Stimulated activated naive B cell treated with anti-CD40 and anti-IgM and Interleukin-4, amounts not matched to agents 10 μg/mL and 1 μg/mL and 100 μg/mL, for 72 hours (primary cell): ENCODE measurements around the gene PTPN6.

ENCODE experiments used
- ATAC-seq, 2 donors: fragments of 150-1000 bp; cut with Tn5 transposase; replicated peaks; 2 replicates each; pipeline ENCODE4 v1.10.0; 2021; ENCODE audit warnings: moderate library complexity in 1 of 2
- DNase-seq: peaks from one replicate; pipeline ENCODE4 v3.0.0; 2021
- H3K27ac Mint-ChIP-seq: one replicate; pipeline ENCODE4 v1.8.0; 2022; ENCODE audit warnings: mild to moderate bottlenecking, mixed read lengths
- H3K27me3 Mint-ChIP-seq, 2 donors: one replicate each; pipeline ENCODE4 v1.8.0; 2022; ENCODE audit warnings: mixed read lengths in 2 of 2
- H3K36me3 Mint-ChIP-seq, 2 donors: one replicate each; pipeline ENCODE4 v1.8.0; 2022; ENCODE audit warnings: mixed read lengths in 2 of 2, mild to moderate bottlenecking in 1 of 2
- H3K4me1 Mint-ChIP-seq, 2 donors: one replicate each; pipeline ENCODE4 v1.8.0; 2022; ENCODE audit warnings: mixed read lengths in 2 of 2, mild to moderate bottlenecking in 1 of 2
- H3K4me3 Mint-ChIP-seq, 2 donors: one replicate each; pipeline ENCODE4 v1.8.0; 2022; ENCODE audit warnings: mild to moderate bottlenecking in 2 of 2, mixed read lengths in 2 of 2, moderate library complexity in 1 of 2
- H3K9me3 Mint-ChIP-seq, 2 donors: one replicate each; pipeline ENCODE4 v1.8.0; 2022; ENCODE audit warnings: mixed read lengths in 2 of 2, mild to moderate bottlenecking in 1 of 2

The PTPN6 gene

DNA sequence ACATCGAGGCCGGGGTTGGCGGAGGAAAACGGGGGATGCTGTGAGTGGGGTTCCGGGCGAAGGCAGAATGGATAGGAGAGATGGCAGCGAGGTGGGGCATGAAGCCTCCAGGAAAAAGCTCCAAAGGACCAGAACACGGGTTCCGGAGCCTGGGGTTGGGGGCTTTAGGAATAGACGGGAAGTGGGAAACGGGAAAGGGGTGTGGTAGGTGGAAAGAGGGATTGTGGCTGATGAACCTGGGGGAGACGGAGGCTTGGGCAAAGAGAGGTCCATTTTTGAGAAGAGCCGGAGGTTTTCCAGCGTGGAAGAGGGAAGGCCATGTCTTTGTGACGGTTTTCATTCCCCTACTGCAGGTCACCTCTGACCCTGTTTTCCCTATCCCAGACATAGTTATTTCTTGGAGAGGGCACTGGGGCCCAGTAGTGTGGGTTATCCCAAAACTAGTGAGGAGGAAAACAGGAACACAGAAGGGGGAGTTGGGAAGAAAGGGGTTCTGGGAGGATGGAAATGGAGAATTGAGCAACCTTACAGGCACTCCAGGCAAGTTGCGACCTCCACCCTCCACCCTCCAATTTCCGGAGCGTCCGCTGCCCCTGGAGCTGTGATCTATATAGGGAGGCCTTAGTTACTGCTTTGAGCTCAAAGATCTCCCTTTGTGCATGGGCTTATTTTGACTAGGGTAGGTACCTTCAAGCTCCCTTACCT lies 22.3 kb upstream of the PTPN6 start:
- Mint-ChIP-seq H3K36me3 (peaks cover 3 to 13% of the 10 kb centered on the region in 2 donors), H3K9me3 (no peaks in the 10 kb centered on the region), H3K4me1 (peaks cover 46 to 76% of the 10 kb centered on the region in 2 donors), H3K27ac (peak overlapping the region; percentile 94), H3K27me3 (no peaks in the 10 kb centered on the region), H3K4me3 (peak overlapping the region; percentile 86 to 87)
- ATAC-seq (no peak), DNase-seq (no peak)

DNA sequence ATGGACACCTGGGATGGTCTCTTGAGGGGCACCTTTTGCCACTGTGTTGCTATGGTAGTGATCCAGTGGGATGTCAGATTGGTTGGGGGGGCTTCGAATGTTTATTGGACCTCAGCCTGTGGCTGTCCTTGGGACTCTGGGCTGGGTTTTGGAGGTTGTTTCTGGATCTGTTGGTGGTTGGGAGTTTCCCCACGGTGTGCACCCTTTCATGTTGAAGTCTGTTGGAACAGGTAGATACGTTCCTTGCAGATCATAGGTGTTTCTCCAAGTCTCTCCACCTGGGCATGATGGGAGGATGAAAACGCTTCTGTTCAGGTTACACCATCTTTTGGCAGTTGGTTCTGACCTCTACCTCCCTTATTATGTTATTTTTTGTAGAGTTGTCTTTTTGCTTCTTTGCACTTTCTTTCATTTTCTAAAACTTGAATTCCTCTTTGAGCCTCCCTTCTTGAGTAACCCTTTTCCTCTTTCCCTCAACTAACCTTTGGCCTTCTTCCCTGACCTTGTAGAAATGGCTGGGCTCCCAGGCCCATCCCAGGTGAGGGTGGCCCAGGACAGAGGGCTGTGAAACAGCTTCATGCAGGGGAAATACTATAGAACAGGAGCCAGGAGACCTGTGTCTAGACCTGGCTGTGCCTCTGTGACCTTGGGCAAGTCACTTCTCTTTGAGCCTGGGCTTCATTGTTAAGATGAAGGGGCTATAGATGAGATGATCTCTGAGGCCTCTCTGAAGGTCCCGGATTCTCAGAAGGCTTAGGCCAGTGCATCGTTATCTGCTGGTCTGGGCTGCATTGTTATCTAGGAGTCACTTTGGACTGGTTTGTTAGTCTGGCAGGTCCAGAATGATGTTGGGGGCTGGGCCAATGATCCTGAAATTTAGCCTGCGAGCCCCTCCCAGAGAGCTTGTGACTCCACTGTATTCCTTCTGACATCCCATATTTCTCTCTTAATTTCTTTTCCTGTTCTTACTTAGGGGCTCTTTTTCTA lies 21.4 kb upstream of the PTPN6 start:
- Mint-ChIP-seq H3K4me1 (peaks cover 45 to 76% of the 10 kb centered on the region in 2 donors), H3K9me3 (no peaks in the 10 kb centered on the region), H3K27me3 (no peaks in the 10 kb centered on the region), H3K4me3 (peak overlapping the region; percentile 86 to 87), H3K36me3 (peaks cover 7 to 22% of the 10 kb centered on the region in 2 donors), H3K27ac (peak overlapping the region; percentile 94)
- DNase-seq (no peak), ATAC-seq (no peak)

DNA sequence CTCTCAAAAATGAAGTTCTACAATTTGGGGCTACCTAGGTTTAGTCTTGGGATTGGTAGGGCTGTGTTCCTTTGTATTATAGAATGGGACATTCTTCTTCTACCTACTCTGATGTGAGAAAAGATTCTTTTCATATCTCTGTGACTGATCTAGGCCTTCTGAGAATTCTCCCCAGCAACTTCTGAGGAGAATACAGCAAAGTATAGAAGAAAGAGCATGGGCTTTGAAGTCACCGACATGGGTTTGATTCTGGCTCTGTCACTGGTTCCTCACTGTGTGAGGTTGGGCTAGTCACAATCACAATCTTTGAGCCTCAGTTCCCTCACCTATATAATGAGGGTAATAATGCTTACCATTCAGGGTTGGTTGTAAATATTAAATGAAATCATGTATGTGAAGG lies 18.4 kb upstream of the PTPN6 start:
- no peaks in the 10 kb centered on the region for H3K9me3 Mint-ChIP-seq
- H3K36me3 Mint-ChIP-seq, result peaks cover 28 to 41% of the 10 kb centered on the region in 2 donors
- ATAC-seq (no peak), DNase-seq (no peak)
- H3K4me1 Mint-ChIP-seq, result peaks cover 51 to 75% of the 10 kb centered on the region in 2 donors
- no peaks in the 10 kb centered on the region for H3K27me3 Mint-ChIP-seq
- H3K4me3 Mint-ChIP-seq, result no peak overlapping the region
- peak overlapping the region; percentile 2 for H3K27ac Mint-ChIP-seq

DNA sequence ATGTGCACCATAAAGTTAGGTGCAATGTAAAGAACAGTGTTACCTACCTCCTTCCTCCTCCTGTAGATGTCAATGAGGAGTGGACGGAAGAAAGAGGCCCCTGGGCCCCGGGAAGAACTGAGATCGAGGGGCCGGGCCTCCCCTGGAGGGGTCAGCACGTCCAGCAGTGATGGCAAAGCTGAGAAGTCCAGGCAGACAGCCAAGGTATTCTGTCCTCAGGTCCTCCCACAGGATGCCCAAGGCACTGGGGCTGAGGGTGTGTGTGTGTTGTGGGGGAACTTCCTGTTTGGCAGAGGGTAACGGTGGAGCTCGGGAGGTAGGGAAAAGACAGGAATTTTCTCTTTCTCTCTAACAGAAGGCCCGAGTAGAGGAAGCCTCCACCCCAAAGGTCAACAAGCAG lies 17.0 kb upstream of the PTPN6 start:
- H3K27ac Mint-ChIP-seq, result peak overlapping the region; percentile 89
- ATAC-seq (no peak), DNase-seq (no peak)
- H3K4me3 Mint-ChIP-seq, result peak overlapping the region in 1 of 2 donors; percentile 21
- peaks cover 28 to 45% of the 10 kb centered on the region in 2 donors for H3K36me3 Mint-ChIP-seq
- no peaks in the 10 kb centered on the region for H3K9me3 Mint-ChIP-seq
- no peaks in the 10 kb centered on the region for H3K27me3 Mint-ChIP-seq
- H3K4me1 Mint-ChIP-seq, result peaks cover 50 to 78% of the 10 kb centered on the region in 2 donors

DNA sequence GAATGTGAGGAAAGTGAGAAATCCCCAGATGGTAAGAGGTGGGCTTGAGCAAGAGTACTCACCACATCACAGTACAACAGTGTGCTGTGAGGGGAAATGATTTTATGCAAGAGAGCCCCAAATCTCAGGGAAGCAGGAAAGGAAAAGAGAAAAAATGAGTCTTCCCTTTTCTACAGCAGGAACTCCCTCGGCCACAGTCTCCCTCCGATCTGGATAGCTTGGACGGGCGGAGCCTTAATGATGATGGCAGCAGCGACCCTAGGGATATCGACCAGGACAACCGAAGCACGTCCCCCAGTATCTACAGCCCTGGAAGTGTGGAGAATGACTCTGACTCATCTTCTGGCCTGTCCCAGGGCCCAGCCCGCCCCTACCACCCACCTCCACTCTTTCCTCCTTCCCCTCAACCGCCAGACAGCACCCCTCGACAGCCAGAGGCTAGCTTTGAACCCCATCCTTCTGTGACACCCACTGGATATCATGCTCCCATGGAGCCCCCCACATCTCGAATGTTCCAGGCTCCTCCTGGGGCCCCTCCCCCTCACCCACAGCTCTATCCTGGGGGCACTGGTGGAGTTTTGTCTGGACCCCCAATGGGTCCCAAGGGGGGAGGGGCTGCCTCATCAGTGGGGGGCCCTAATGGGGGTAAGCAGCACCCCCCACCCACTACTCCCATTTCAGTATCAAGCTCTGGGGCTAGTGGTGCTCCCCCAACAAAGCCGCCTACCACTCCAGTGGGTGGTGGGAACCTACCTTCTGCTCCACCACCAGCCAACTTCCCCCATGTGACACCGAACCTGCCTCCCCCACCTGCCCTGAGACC lies 15.6 kb upstream of the PTPN6 start:
- Mint-ChIP-seq H3K27me3 (no peaks in the 10 kb centered on the region), H3K4me1 (peaks cover 48 to 69% of the 10 kb centered on the region in 2 donors), H3K4me3 (peak overlapping the region; percentile 85 to 95), H3K9me3 (no peaks in the 10 kb centered on the region), H3K36me3 (peaks cover 31 to 57% of the 10 kb centered on the region in 2 donors), H3K27ac (peak overlapping the region; percentile 98)
- DNase-seq (no peak), ATAC-seq (no peak)

DNA sequence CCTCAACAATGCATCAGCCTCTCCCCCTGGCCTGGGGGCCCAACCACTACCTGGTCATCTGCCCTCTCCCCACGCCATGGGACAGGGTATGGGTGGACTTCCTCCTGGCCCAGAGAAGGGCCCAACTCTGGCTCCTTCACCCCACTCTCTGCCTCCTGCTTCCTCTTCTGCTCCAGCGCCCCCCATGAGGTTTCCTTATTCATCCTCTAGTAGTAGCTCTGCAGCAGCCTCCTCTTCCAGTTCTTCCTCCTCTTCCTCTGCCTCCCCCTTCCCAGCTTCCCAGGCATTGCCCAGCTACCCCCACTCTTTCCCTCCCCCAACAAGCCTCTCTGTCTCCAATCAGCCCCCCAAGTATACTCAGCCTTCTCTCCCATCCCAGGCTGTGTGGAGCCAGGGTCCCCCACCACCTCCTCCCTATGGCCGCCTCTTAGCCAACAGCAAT lies 14.9 kb upstream of the PTPN6 start:
- Mint-ChIP-seq H3K27ac (peak overlapping the region; percentile 98), H3K4me3 (peak overlapping the region; percentile 85 to 95), H3K9me3 (no peaks in the 10 kb centered on the region), H3K36me3 (peaks cover 34 to 61% of the 10 kb centered on the region in 2 donors), H3K4me1 (peaks cover 50 to 66% of the 10 kb centered on the region in 2 donors), H3K27me3 (no peaks in the 10 kb centered on the region)
- no peak for DNase-seq
- ATAC-seq, result no peak

DNA sequence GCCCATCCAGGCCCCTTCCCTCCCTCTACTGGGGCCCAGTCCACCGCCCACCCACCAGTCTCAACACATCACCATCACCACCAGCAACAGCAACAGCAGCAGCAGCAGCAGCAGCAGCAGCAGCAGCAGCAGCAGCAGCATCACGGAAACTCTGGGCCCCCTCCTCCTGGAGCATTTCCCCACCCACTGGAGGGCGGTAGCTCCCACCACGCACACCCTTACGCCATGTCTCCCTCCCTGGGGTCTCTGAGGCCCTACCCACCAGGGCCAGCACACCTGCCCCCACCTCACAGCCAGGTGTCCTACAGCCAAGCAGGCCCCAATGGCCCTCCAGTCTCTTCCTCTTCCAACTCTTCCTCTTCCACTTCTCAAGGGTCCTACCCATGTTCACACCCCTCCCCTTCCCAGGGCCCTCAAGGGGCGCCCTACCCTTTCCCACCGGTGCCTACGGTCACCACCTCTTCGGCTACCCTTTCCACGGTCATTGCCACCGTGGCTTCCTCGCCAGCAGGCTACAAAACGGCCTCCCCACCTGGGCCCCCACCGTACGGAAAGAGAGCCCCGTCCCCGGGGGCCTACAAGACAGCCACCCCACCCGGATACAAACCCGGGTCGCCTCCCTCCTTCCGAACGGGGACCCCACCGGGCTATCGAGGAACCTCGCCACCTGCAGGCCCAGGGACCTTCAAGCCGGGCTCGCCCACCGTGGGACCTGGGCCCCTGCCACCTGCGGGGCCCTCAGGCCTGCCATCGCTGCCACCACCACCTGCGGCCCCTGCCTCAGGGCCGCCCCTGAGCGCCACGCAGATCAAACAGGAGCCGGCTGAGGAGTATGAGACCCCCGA lies 14.3 kb upstream of the PTPN6 start:
- peak; percentile 67 for DNase-seq

DNA sequence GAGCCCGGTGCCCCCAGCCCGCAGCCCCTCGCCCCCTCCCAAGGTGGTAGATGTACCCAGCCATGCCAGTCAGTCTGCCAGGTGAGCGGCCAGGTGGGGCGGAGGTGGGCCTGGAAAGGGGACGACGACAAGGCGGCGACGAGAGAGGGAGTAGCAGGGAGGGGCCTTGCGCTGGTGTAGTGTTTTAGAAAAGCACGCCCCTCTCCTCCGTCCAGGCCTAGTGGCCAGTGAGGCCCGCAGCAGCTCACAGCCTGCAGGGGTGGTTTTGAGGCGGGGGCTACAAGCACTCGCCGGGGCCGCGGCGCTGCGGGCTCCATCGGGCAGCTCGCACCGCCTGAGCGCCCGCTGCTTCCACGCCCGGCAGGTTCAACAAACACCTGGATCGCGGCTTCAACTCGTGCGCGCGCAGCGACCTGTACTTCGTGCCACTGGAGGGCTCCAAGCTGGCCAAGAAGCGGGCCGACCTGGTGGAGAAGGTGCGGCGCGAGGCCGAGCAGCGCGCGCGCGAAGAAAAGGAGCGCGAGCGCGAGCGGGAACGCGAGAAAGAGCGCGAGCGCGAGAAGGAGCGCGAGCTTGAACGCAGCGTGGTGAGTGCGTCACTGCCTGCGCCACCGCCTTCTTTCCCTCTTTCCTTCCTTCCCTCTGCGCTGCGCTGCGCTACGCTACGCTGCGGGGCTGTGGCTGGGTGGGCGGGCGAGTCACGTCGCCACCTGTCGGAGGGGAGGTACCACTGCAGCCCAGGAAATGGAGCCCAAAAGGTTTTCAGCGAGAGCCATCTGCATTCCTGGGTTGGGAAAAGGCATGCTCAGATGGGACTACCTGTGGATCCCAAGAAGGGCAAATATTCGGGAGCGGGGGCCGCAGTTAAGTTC lies 13.4 kb upstream of the PTPN6 start:
- Mint-ChIP-seq H3K4me1 (peaks cover 54 to 71% of the 10 kb centered on the region in 2 donors), H3K36me3 (peaks cover 37 to 70% of the 10 kb centered on the region in 2 donors), H3K4me3 (peak overlapping the region; percentile 85 to 95), H3K27me3 (no peaks in the 10 kb centered on the region), H3K9me3 (no peaks in the 10 kb centered on the region), H3K27ac (peak overlapping the region; percentile 98)
- DNase-seq (peak; percentile 91), ATAC-seq (peak; percentile 92 to 95)

More for the DNA sequence above, 14.3 kb upstream of the PTPN6 start:
- H3K27ac Mint-ChIP-seq, result peak overlapping the region; percentile 98
- H3K9me3 Mint-ChIP-seq, result no peaks in the 10 kb centered on the region
- peak; percentile 28 to 49 for ATAC-seq
- H3K4me1 Mint-ChIP-seq, result peaks cover 52 to 70% of the 10 kb centered on the region in 2 donors
- H3K27me3 Mint-ChIP-seq, result no peaks in the 10 kb centered on the region
- peak overlapping the region; percentile 85 to 95 for H3K4me3 Mint-ChIP-seq
- peaks cover 37 to 67% of the 10 kb centered on the region in 2 donors for H3K36me3 Mint-ChIP-seq

DNA sequence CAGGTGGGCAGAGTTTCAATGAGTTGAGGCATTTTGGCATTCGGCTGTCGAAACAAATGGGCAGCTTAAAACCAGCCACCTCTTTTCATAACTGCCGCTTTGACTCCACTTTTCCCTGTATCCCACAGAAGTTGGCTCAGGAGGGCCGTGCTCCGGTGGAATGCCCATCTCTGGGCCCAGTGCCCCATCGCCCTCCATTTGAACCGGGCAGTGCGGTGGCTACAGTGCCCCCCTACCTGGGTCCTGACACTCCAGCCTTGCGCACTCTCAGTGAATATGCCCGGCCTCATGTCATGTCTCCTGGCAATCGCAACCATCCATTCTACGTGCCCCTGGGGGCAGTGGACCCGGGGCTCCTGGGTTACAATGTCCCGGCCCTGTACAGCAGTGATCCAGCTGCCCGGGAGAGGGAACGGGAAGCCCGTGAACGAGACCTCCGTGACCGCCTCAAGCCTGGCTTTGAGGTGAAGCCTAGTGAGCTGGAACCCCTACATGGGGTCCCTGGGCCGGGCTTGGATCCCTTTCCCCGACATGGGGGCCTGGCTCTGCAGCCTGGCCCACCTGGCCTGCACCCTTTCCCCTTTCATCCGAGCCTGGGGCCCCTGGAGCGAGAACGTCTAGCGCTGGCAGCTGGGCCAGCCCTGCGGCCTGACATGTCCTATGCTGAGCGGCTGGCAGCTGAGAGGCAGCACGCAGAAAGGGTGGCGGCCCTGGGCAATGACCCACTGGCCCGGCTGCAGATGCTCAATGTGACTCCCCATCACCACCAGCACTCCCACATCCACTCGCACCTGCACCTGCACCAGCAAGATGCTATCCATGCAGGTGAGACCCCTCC lies 12.6 kb upstream of the PTPN6 start:
- DNase-seq (no peak), ATAC-seq (no peak)
- H3K27ac Mint-ChIP-seq, result peak overlapping the region; percentile 98
- peaks cover 57 to 73% of the 10 kb centered on the region in 2 donors for H3K4me1 Mint-ChIP-seq
- peak overlapping the region; percentile 85 to 95 for H3K4me3 Mint-ChIP-seq
- peaks cover 37 to 72% of the 10 kb centered on the region in 2 donors for H3K36me3 Mint-ChIP-seq
- H3K9me3 Mint-ChIP-seq, result no peaks in the 10 kb centered on the region
- H3K27me3 Mint-ChIP-seq, result peaks cover 0 to 2% of the 10 kb centered on the region in 2 donors

DNA sequence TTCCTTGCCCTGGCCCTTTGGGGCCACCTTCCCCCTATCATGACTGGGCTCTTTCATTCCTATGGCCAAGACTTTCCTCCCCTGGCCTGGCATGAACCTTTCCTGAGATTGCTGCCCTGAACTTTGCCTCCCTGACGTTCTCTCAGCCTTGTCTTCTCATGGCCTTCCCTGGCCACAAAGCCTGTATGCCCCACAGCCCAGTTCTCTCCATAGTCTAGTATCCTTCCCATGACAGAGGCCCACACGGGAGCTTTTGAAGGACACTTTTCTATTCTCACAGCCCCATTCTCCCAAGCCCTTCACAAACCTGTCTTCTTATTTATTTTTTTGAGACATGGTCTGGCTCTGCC lies 12.0 kb upstream of the PTPN6 start:
- H3K4me3 Mint-ChIP-seq, result peak overlapping the region; percentile 60 to 85
- peaks cover 59 to 73% of the 10 kb centered on the region in 2 donors for H3K4me1 Mint-ChIP-seq
- no peaks in the 10 kb centered on the region for H3K9me3 Mint-ChIP-seq
- DNase-seq (no peak), ATAC-seq (no peak)
- peaks cover 34 to 70% of the 10 kb centered on the region in 2 donors for H3K36me3 Mint-ChIP-seq
- peak overlapping the region; percentile 82 for H3K27ac Mint-ChIP-seq
- H3K27me3 Mint-ChIP-seq, result peaks cover 0 to 5% of the 10 kb centered on the region in 2 donors

DNA sequence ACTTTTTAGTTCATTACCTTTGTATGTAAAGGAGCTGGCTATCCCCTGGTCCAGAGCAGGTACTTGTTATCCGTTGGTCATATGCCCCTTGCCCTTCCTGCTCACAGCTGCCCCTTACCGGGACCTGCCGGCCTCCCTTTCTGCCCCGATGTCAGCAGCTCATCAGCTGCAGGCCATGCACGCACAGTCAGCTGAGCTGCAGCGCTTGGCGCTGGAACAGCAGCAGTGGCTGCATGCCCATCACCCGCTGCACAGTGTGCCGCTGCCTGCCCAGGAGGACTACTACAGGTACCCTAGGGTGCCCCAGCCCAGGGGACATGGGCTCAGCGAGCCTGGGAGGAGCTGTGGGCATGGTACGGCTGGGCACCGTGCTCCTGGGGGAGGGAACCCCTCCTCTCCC lies 9.9 kb upstream of the PTPN6 start:
- DNase-seq (no peak), ATAC-seq (no peak)
- peaks cover 18 to 59% of the 10 kb centered on the region in 2 donors for H3K36me3 Mint-ChIP-seq
- H3K27ac Mint-ChIP-seq, result peak overlapping the region; percentile 67
- H3K4me3 Mint-ChIP-seq, result no peak overlapping the region
- H3K9me3 Mint-ChIP-seq, result no peaks in the 10 kb centered on the region
- H3K4me1 Mint-ChIP-seq, result peaks cover 56 to 73% of the 10 kb centered on the region in 2 donors
- H3K27me3 Mint-ChIP-seq, result peaks cover 0 to 5% of the 10 kb centered on the region in 2 donors

DNA sequence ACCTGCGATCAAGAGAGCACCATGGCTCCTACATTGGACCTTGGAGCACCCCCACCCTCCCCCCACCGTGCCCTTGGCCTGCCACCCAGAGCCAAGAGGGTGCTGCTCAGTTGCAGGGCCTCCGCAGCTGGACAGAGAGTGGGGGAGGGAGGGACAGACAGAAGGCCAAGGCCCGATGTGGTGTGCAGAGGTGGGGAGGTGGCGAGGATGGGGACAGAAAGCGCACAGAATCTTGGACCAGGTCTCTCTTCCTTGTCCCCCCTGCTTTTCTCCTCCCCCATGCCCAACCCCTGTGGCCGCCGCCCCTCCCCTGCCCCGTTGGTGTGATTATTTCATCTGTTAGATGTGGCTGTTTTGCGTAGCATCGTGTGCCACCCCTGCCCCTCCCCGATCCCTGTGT lies 9.4 kb upstream of the PTPN6 start:
- DNase-seq, result no peak
- H3K9me3 Mint-ChIP-seq, result no peaks in the 10 kb centered on the region
- peaks cover 55 to 73% of the 10 kb centered on the region in 2 donors for H3K4me1 Mint-ChIP-seq
- peak overlapping the region; percentile 67 for H3K27ac Mint-ChIP-seq
- ATAC-seq, result no peak
- peaks cover 14 to 54% of the 10 kb centered on the region in 2 donors for H3K36me3 Mint-ChIP-seq
- H3K4me3 Mint-ChIP-seq, result no peak overlapping the region
- peaks cover 0 to 5% of the 10 kb centered on the region in 2 donors for H3K27me3 Mint-ChIP-seq
